Neural cell (in vitro differentiated cells): ENCODE measurements around the gene LGR4. TPM values are rescaled to one million over a fixed set of nuclear protein-coding genes. Genes with fewer than 3 reads are reported as not detected.

ENCODE experiments used
- H2AFZ ChIP-seq: fragments of 200-600, 300-800 bp; sonication (generic), shearing (Covaris generic); 2 replicates; pipeline ENCODE4 v1.6.0; 2014; ENCODE audit warnings: low read depth, mild to moderate bottlenecking, antibody characterized with exemption, low read length, moderate library complexity
- H3F3A ChIP-seq: fragments of 200-600 bp; shearing (Covaris generic); 2 replicates; pipeline ENCODE4 v1.6.1; 2016; ENCODE audit warnings: mild to moderate bottlenecking, moderate library complexity, mixed read lengths, antibody characterized with exemption, low read length; ENCODE audit not compliant: insufficient read depth, poor library complexity, severe bottlenecking
- H3K27ac ChIP-seq: fragments of 200-600, 300-800 bp; sonication (generic), shearing (Covaris generic); 2 replicates; pipeline ENCODE4 v1.5.1; 2014; ENCODE audit warnings: mild to moderate bottlenecking, low read length, moderate library complexity
- H3K27me3 ChIP-seq: fragments of 300-800, 200-600 bp; sonication (generic), shearing (Covaris generic); 2 replicates; pipeline ENCODE4 v1.6.0; 2014; ENCODE audit warnings: mild to moderate bottlenecking, low read depth, low read length, moderate library complexity; ENCODE audit not compliant: insufficient read depth
- H3K36me3 ChIP-seq: fragments of 300-800, 200-600 bp; sonication (generic), shearing (Covaris generic); 2 replicates; pipeline ENCODE4 v1.5.1; 2014; ENCODE audit warnings: mild to moderate bottlenecking, antibody characterized with exemption, low read length, moderate library complexity; ENCODE audit not compliant: insufficient read depth
- H3K4me2 ChIP-seq: fragments of 300-800, 200-600 bp; sonication (generic), shearing (Covaris generic); 2 replicates; pipeline ENCODE4 v1.6.0; 2014; ENCODE audit warnings: mild to moderate bottlenecking, low read length
- H3K4me3 ChIP-seq: fragments of 300-800, 200-600 bp; sonication (generic), shearing (Covaris generic); 2 replicates; pipeline ENCODE4 v1.5.1; 2014; ENCODE audit warnings: mild to moderate bottlenecking, low read length, moderate library complexity
- H3K79me2 ChIP-seq: fragments of 200-600 bp; shearing (Covaris generic); replicated peaks from 2 replicates; pipeline ENCODE4 v1.6.0; 2014; ENCODE audit warnings: mild to moderate bottlenecking, low read length, moderate library complexity; ENCODE audit not compliant: insufficient read depth
- H3K9ac ChIP-seq: fragments of 300-800, 200-600 bp; sonication (generic), shearing (Covaris generic); 2 replicates; pipeline ENCODE4 v1.6.1; 2016; ENCODE audit warnings: mild to moderate bottlenecking, low read length, mixed read lengths
- H3K9me2 ChIP-seq: fragments of 200-600 bp; shearing (Covaris generic); 2 replicates; pipeline ENCODE4 v1.6.1; 2016; ENCODE audit warnings: mild to moderate bottlenecking, low read length, mixed read lengths; ENCODE audit not compliant: insufficient read depth
- H3K9me3 ChIP-seq: fragments of 200-600, 300-800 bp; sonication (generic), shearing (Covaris generic); 2 replicates; pipeline ENCODE4 v1.6.1; 2016; ENCODE audit warnings: mild to moderate bottlenecking, mixed run types, low read length, moderate library complexity, mixed read lengths
- H4K20me1 ChIP-seq: fragments of 200-600 bp; shearing (Covaris generic); 2 replicates; pipeline ENCODE4 v1.6.1; 2016; ENCODE audit warnings: mild to moderate bottlenecking, mixed run types; ENCODE audit not compliant: insufficient read depth
- EP300 ChIP-seq: fragments of 450-650 bp; conservative IDR thresholded peaks from 2 replicates; pipeline ENCODE4 v1.6.1; 2014; ENCODE audit warnings: antibody characterized with exemption, mild to moderate bottlenecking, moderate library complexity; ENCODE audit not compliant: poor library complexity, severe bottlenecking
- EZH2 ChIP-seq: fragments of 200-600, 300-800 bp; shearing (Covaris generic), sonication (generic); IDR thresholded peaks from 2 replicates; pipeline ENCODE4 v1.6.1; 2014; ENCODE audit warnings: antibody characterized with exemption, low read length, borderline replicate concordance, mild to moderate bottlenecking; ENCODE audit not compliant: insufficient read depth, poor library complexity, severe bottlenecking
- MXI1 ChIP-seq: fragments of 450-650 bp; conservative IDR thresholded peaks from 2 replicates; pipeline ENCODE4 v1.6.1; 2014; ENCODE audit warnings: antibody characterized with exemption, mild to moderate bottlenecking; ENCODE audit not compliant: poor library complexity, severe bottlenecking
- POLR2AphosphoS5 ChIP-seq: IDR thresholded peaks from 2 replicates; pipeline ENCODE4 v1.6.1; 2012
- RAD21 ChIP-seq: fragments of 450-650 bp; conservative IDR thresholded peaks from 2 replicates; pipeline ENCODE4 v1.6.1; 2014; ENCODE audit warnings: antibody characterized with exemption, mild to moderate bottlenecking, moderate library complexity
- SMC3 ChIP-seq: fragments of 450-650 bp; conservative IDR thresholded peaks from 2 replicates; pipeline ENCODE4 v1.6.1; 2014; ENCODE audit warnings: antibody characterized with exemption, mild to moderate bottlenecking, moderate library complexity; ENCODE audit not compliant: poor library complexity
- TAF1 ChIP-seq: IDR thresholded peaks from 2 replicates; pipeline ENCODE4 v1.6.1; 2012; ENCODE audit warnings: low read depth
- polyA plus RNA-seq: library from polyadenylated mRNA; depleted of rRNA; stranded (reverse); fragments of >200 nt; gene quantifications from 2 replicates; pipeline ENCODE4 v1.2.3, GENCODE V29; 2014
- TF ChIP-seq, protein P1 (sequence below): IDR thresholded peaks from 2 replicates; pipeline ENCODE4 v1.6.1; 2012; ENCODE audit warnings: borderline replicate concordance
- TF ChIP-seq, protein P2 (sequence below): fragments of 450-650 bp; IDR thresholded peaks from 2 replicates; pipeline ENCODE4 v1.5.1; 2014; ENCODE audit warnings: antibody characterized with exemption, mild to moderate bottlenecking, moderate library complexity; ENCODE audit not compliant: poor library complexity, severe bottlenecking

Gene LGR4
- polyA plus RNA-seq, 1 donor from 2014 or later, result 11.2 TPM

DNA sequence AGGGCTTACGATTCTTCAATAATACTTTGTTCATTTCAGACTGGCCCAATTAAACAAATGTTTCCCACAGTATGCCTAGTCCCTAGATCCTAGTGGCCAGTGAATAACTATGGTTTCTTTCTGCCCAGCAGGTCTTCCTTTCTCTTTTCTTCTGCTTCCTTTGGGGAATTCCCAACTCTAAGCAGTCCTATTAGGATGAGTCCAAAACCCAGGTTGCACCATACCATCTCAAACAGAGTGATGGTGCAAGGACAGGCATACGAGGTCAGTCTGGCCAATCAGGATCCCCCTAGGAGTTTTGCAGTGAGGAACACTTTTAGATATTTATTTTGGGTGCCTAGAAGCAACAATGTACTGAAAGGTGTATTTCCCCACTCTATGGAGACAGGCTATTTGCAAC, 68.2 kb downstream of the LGR4 start:
- Histone ChIP-seq H3K36me3 (no peaks in the 10 kb centered on the region), H3K27ac (no peak overlapping the region), H3K4me3 (no peak overlapping the region), H3K27me3 (no peaks in the 10 kb centered on the region), H3K9ac (no peak overlapping the region), H3K4me2 (no peak overlapping the region), H2AFZ (no peak overlapping the region), H3K9me2 (no peaks in the 10 kb centered on the region), H3K9me3 (no peaks in the 10 kb centered on the region), H3F3A (no peaks in the 10 kb centered on the region), H3K79me2 (peaks cover 3% of the 10 kb centered on the region), H4K20me1 (no peaks in the 10 kb centered on the region)
- TF ChIP-seq TAF1 (no peak), MXI1 (no peak), EZH2 (no peak), EP300 (no peak), POLR2AphosphoS5 (no peak), SMC3 (no peak)
- TF ChIP-seq, protein P1, sequence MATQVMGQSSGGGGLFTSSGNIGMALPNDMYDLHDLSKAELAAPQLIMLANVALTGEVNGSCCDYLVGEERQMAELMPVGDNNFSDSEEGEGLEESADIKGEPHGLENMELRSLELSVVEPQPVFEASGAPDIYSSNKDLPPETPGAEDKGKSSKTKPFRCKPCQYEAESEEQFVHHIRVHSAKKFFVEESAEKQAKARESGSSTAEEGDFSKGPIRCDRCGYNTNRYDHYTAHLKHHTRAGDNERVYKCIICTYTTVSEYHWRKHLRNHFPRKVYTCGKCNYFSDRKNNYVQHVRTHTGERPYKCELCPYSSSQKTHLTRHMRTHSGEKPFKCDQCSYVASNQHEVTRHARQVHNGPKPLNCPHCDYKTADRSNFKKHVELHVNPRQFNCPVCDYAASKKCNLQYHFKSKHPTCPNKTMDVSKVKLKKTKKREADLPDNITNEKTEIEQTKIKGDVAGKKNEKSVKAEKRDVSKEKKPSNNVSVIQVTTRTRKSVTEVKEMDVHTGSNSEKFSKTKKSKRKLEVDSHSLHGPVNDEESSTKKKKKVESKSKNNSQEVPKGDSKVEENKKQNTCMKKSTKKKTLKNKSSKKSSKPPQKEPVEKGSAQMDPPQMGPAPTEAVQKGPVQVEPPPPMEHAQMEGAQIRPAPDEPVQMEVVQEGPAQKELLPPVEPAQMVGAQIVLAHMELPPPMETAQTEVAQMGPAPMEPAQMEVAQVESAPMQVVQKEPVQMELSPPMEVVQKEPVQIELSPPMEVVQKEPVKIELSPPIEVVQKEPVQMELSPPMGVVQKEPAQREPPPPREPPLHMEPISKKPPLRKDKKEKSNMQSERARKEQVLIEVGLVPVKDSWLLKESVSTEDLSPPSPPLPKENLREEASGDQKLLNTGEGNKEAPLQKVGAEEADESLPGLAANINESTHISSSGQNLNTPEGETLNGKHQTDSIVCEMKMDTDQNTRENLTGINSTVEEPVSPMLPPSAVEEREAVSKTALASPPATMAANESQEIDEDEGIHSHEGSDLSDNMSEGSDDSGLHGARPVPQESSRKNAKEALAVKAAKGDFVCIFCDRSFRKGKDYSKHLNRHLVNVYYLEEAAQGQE, result no peak
- TF ChIP-seq, protein P2, sequence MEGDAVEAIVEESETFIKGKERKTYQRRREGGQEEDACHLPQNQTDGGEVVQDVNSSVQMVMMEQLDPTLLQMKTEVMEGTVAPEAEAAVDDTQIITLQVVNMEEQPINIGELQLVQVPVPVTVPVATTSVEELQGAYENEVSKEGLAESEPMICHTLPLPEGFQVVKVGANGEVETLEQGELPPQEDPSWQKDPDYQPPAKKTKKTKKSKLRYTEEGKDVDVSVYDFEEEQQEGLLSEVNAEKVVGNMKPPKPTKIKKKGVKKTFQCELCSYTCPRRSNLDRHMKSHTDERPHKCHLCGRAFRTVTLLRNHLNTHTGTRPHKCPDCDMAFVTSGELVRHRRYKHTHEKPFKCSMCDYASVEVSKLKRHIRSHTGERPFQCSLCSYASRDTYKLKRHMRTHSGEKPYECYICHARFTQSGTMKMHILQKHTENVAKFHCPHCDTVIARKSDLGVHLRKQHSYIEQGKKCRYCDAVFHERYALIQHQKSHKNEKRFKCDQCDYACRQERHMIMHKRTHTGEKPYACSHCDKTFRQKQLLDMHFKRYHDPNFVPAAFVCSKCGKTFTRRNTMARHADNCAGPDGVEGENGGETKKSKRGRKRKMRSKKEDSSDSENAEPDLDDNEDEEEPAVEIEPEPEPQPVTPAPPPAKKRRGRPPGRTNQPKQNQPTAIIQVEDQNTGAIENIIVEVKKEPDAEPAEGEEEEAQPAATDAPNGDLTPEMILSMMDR, result no peak

DNA sequence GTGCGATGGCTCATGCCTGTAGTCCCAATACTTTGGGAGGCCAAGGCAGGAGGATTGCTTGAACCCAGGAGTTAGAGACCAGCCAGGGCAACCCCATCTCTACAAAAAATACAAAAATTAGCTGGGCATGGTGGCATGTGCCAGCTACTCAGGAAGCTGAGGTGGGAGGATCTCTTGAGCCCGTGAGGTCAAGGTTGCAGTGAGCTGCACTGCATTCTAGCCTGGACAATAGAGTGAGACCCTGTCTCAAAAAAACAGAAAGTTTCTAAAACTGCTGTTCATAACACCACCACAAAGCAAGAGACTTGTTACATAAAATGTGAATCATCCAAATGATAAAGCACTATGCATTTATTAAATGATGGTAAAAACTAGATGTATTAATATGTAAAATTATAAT, 69.4 kb downstream of the LGR4 start:
- H2AFZ ChIP-seq, result no peak overlapping the region
- no peaks in the 10 kb centered on the region for H3K9me3 ChIP-seq
- TF ChIP-seq RAD21 (no peak), MXI1 (no peak), SMC3 (no peak), EZH2 (no peak), POLR2AphosphoS5 (no peak), EP300 (no peak), TAF1 (no peak)
- TF ChIP-seq, protein P1, result no peak
- TF ChIP-seq, protein P2, result no peak
- no peaks in the 10 kb centered on the region for H3K36me3 ChIP-seq
- H3K4me2 ChIP-seq, result no peak overlapping the region
- H3K9me2 ChIP-seq, result no peaks in the 10 kb centered on the region
- H3F3A ChIP-seq, result no peaks in the 10 kb centered on the region
- no peak overlapping the region for H3K9ac ChIP-seq
- H4K20me1 ChIP-seq, result no peaks in the 10 kb centered on the region
- H3K79me2 ChIP-seq, result peaks cover 3% of the 10 kb centered on the region
- no peaks in the 10 kb centered on the region for H3K27me3 ChIP-seq
- no peak overlapping the region for H3K27ac ChIP-seq
- H3K4me3 ChIP-seq, result no peak overlapping the region
